Fibroblast of lung (primary cell): ENCODE data around the gene HDAC4. TPM values are rescaled to one million over a fixed set of nuclear protein-coding genes. Genes with fewer than 3 reads are reported as not detected.

Experiments
- DNase-seq, 2 donors: peaks; one replicate each; pipeline versions ENCODE4 v3.0.0 to v3.0.0-alpha.2; 2010; ENCODE audit warnings: low read depth in 2 of 2
- H2AFZ ChIP-seq: 2 replicates; pipeline ENCODE4 v1.5.1; 2012; ENCODE audit warnings: low read length, control low read depth, inconsistent platforms
- H3K27ac ChIP-seq: 2 replicates; pipeline ENCODE4 v1.5.1; 2011; ENCODE audit warnings: low read length, control low read depth; ENCODE audit not compliant: insufficient read depth
- H3K27me3 ChIP-seq: 2 replicates; pipeline ENCODE4 v1.5.1; 2011; ENCODE audit warnings: mild to moderate bottlenecking, low read length; ENCODE audit not compliant: control insufficient read depth, insufficient read depth
- H3K36me3 ChIP-seq: 2 replicates; pipeline ENCODE4 v1.5.1; 2011; ENCODE audit warnings: low read length; ENCODE audit not compliant: control insufficient read depth, insufficient read depth
- H3K4me1 ChIP-seq: 2 replicates; pipeline ENCODE4 v1.5.1; 2011; ENCODE audit warnings: low read length; ENCODE audit not compliant: control insufficient read depth, insufficient read depth; ENCODE audit errors: extremely low read depth
- H3K4me2 ChIP-seq: 2 replicates; pipeline ENCODE4 v1.5.1; 2011; ENCODE audit warnings: low read length, control low read depth; ENCODE audit not compliant: insufficient read depth; ENCODE audit errors: extremely low read depth
- H3K4me3 ChIP-seq, 4 experiments: fragments of 200-600 bp in 1 of 4; sonication (generic) in 1 of 4; replicated peaks in 1 of 4; 2 replicates each; pipeline ENCODE4 v1.5.1; 2011 to 2016; ENCODE audit warnings: low read length in 4 of 4, low read depth in 3 of 4, mild to moderate bottlenecking in 3 of 4, control low read depth in 2 of 4, inconsistent platforms in 1 of 4, mixed read lengths in 1 of 4; ENCODE audit not compliant: insufficient read depth in 1 of 4; ENCODE audit errors: control extremely low read depth in 1 of 4
- H3K79me2 ChIP-seq: 2 replicates; pipeline ENCODE4 v1.5.1; 2012; ENCODE audit warnings: mild to moderate bottlenecking, low read length, inconsistent platforms; ENCODE audit not compliant: control insufficient read depth, insufficient read depth
- H3K9ac ChIP-seq: 2 replicates; pipeline ENCODE4 v1.5.1; 2011; ENCODE audit warnings: mild to moderate bottlenecking, low read length, control low read depth; ENCODE audit not compliant: insufficient read depth
- H3K9me3 ChIP-seq: 2 replicates; pipeline ENCODE4 v1.5.1; 2012; ENCODE audit warnings: low read depth, low read length; ENCODE audit not compliant: control insufficient read depth, insufficient read depth
- H4K20me1 ChIP-seq: 2 replicates; pipeline ENCODE4 v1.5.1; 2011; ENCODE audit warnings: low read length; ENCODE audit not compliant: control insufficient read depth, insufficient read depth; ENCODE audit errors: extremely low read depth
- CTCF ChIP-seq, 2 donors: IDR thresholded peaks in 1 of 2; conservative IDR thresholded peaks in 1 of 2; 1 replicate in 1 of 2; 2 replicates in 1 of 2; pipeline ENCODE4 v1.5.1; 2011 to 2012; ENCODE audit warnings: low read length in 2 of 2, control low read depth in 1 of 2, inconsistent platforms in 1 of 2, low read depth in 1 of 2, mild to moderate bottlenecking in 1 of 2
- EZH2 ChIP-seq: IDR thresholded peaks from 2 replicates; pipeline ENCODE4 v1.5.1; 2012; ENCODE audit warnings: low read length, control low read depth, mild to moderate bottlenecking; ENCODE audit errors: missing control alignments
- polyA plus RNA-seq, 2 donors: library from polyadenylated mRNA; depleted of rRNA in 1 of 2; stranded (reverse) in 1 of 2; unstranded in 1 of 2; fragments of >200 nt; gene quantifications; 2 replicates each; pipeline ENCODE4 v1.2.1, GENCODE V29; 2011 to 2012; ENCODE audit warnings: missing spikeins in 1 of 2
- total RNA-seq: library from RNA; depleted of rRNA; stranded (reverse); fragments of >200 nt; gene quantifications from 2 replicates; pipeline ENCODE4 v1.2.1, GENCODE V29; 2014

The HDAC4 gene
- total and polyA plus RNA-seq, 2 donors (not counting 1 experiment from before 2014, with no cell fraction given) = 7.4 to 19.8 TPM

GRCh38 chr2:239201531-239201876 lies 199.3 kb downstream of the HDAC4 start:
- Histone ChIP-seq H4K20me1 (no peaks in the 10 kb centered on the region), H2AFZ (no peak overlapping the region), H3K9ac (no peak overlapping the region), H3K27me3 (no peaks in the 10 kb centered on the region), H3K9me3 (no peaks in the 10 kb centered on the region), H3K79me2 (no peaks in the 10 kb centered on the region), H3K4me2 (no peak overlapping the region), H3K4me1 (peaks cover 4% of the 10 kb centered on the region), H3K36me3 (peaks cover 3% of the 10 kb centered on the region), H3K27ac (no peak overlapping the region), H3K4me3 (no peak overlapping the region)
- no peak for DNase-seq
- TF ChIP-seq EZH2 = no peak
- TF ChIP-seq CTCF (conservative IDR thresholded peaks at IDR 0.05 in 1 of 2, IDR thresholded peaks at IDR 0.05 in 1 of 2; ENCODE audit: low read depth in 1 of 2, low read length in 2 of 2) = no peak

GRCh38 chr2:239200646-239201530 lies 199.9 kb downstream of the HDAC4 start:
- Histone ChIP-seq H2AFZ (no peak overlapping the region), H3K9ac (no peak overlapping the region), H3K27me3 (no peaks in the 10 kb centered on the region), H3K4me3 (no peak overlapping the region), H3K36me3 (peaks cover 3% of the 10 kb centered on the region), H4K20me1 (no peaks in the 10 kb centered on the region), H3K9me3 (no peaks in the 10 kb centered on the region), H3K4me2 (no peak overlapping the region), H3K4me1 (peaks cover 4% of the 10 kb centered on the region), H3K79me2 (no peaks in the 10 kb centered on the region), H3K27ac (no peak overlapping the region)
- no peak for DNase-seq
- TF ChIP-seq EZH2 (no peak), CTCF (conservative IDR thresholded peaks at IDR 0.05 in 1 of 2, IDR thresholded peaks at IDR 0.05 in 1 of 2; ENCODE audit: low read depth in 1 of 2, low read length in 2 of 2) (no peak)

- DNase-seq = peak in 1 of 2 donors; percentile 50
- H3K27ac ChIP-seq = peak overlapping the region; percentile 75
Measured at GRCh38 chr2:239199041-239199768, 201.6 kb downstream of the HDAC4 start.

More at GRCh38 chr2:239199041-239199768, 201.6 kb downstream of the HDAC4 start:
- peaks cover 3% of the 10 kb centered on the region for H3K36me3 ChIP-seq
- H3K9ac ChIP-seq = peak overlapping the region; percentile 20
- TF ChIP-seq CTCF (conservative IDR thresholded peaks at IDR 0.05 in 1 of 2, IDR thresholded peaks at IDR 0.05 in 1 of 2; ENCODE audit: low read depth in 1 of 2, low read length in 2 of 2) (no peak), EZH2 (no peak)
- no peaks in the 10 kb centered on the region for H4K20me1 ChIP-seq
- no peaks in the 10 kb centered on the region for H3K79me2 ChIP-seq
- H2AFZ ChIP-seq = peak overlapping the region; percentile 84
- no peak overlapping the region for H3K4me3 ChIP-seq
- no peaks in the 10 kb centered on the region for H3K9me3 ChIP-seq
- peaks cover 4% of the 10 kb centered on the region for H3K4me1 ChIP-seq
- no peaks in the 10 kb centered on the region for H3K27me3 ChIP-seq
- peak overlapping the region; percentile 23 for H3K4me2 ChIP-seq
